ENCODE data around the gene FBXL7. TPM values are rescaled to one million over a fixed set of nuclear protein-coding genes. Genes with fewer than 3 reads are reported as not detected.

Gene FBXL7
- total and polyA plus RNA-seq, 2 experiments from 2014 or later, result 4.5 to 15.2 TPM

GRCh38 chr5:15880201-15880600 lies 380.2 kb downstream of the FBXL7 start:
- H3K4me2 ChIP-seq, result no peak overlapping the region
- H3K9me3 Mint-ChIP-seq, result peaks cover 4% of the 10 kb centered on the region; the same call in 2 of the 3 replicates
- no peak overlapping the region for H2AFZ ChIP-seq
- H3F3A ChIP-seq (replicated peaks; ENCODE audit: low read depth), result no peaks in the 10 kb centered on the region
- no peaks in the 10 kb centered on the region for H4K20me1 ChIP-seq (replicated peaks; ENCODE audit: insufficient read depth)
- no peak overlapping the region for H3K27ac ChIP-seq (ENCODE audit: low read depth)
- TF ChIP-seq ZNF462 (CRISPR knock-in tag; IDR thresholded peaks at IDR 0.05) (no peak), CTCF (conservative IDR thresholded peaks at IDR 0.05; ENCODE audit: low read depth in 2 of 2) (no peak), ZNF114 (CRISPR knock-in tag; IDR thresholded peaks at IDR 0.05) (no peak), NANOG (IDR thresholded peaks at IDR 0.05; ENCODE audit: borderline replicate concordance) (no peak), STAT1 (IDR thresholded peaks at IDR 0.05; ENCODE audit: unreplicated experiment) (no peak), POLR2AphosphoS5 (IDR thresholded peaks at IDR 0.05; ENCODE audit: low read depth) (no peak), ZNF331 (CRISPR knock-in tag; IDR thresholded peaks at IDR 0.05; ENCODE audit: low read depth) (no peak), JUNB (IDR thresholded peaks at IDR 0.05; ENCODE audit: unreplicated experiment) (no peak), EZH2phosphoT487 (IDR thresholded peaks at IDR 0.05; ENCODE audit: unreplicated experiment) (no peak), CREB1 (CRISPR knock-in tag; IDR thresholded peaks at IDR 0.05; ENCODE audit: low read depth) (no peak), EZH2 (IDR thresholded peaks at IDR 0.05; ENCODE audit: low read depth, unreplicated experiment) (no peak)
- TF ChIP-seq, protein P1, sequence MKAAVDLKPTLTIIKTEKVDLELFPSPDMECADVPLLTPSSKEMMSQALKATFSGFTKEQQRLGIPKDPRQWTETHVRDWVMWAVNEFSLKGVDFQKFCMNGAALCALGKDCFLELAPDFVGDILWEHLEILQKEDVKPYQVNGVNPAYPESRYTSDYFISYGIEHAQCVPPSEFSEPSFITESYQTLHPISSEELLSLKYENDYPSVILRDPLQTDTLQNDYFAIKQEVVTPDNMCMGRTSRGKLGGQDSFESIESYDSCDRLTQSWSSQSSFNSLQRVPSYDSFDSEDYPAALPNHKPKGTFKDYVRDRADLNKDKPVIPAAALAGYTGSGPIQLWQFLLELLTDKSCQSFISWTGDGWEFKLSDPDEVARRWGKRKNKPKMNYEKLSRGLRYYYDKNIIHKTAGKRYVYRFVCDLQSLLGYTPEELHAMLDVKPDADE (IDR thresholded peaks at IDR 0.05), result no peak
- TF ChIP-seq, protein P2, sequence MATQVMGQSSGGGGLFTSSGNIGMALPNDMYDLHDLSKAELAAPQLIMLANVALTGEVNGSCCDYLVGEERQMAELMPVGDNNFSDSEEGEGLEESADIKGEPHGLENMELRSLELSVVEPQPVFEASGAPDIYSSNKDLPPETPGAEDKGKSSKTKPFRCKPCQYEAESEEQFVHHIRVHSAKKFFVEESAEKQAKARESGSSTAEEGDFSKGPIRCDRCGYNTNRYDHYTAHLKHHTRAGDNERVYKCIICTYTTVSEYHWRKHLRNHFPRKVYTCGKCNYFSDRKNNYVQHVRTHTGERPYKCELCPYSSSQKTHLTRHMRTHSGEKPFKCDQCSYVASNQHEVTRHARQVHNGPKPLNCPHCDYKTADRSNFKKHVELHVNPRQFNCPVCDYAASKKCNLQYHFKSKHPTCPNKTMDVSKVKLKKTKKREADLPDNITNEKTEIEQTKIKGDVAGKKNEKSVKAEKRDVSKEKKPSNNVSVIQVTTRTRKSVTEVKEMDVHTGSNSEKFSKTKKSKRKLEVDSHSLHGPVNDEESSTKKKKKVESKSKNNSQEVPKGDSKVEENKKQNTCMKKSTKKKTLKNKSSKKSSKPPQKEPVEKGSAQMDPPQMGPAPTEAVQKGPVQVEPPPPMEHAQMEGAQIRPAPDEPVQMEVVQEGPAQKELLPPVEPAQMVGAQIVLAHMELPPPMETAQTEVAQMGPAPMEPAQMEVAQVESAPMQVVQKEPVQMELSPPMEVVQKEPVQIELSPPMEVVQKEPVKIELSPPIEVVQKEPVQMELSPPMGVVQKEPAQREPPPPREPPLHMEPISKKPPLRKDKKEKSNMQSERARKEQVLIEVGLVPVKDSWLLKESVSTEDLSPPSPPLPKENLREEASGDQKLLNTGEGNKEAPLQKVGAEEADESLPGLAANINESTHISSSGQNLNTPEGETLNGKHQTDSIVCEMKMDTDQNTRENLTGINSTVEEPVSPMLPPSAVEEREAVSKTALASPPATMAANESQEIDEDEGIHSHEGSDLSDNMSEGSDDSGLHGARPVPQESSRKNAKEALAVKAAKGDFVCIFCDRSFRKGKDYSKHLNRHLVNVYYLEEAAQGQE (IDR thresholded peaks at IDR 0.05; ENCODE audit: unreplicated experiment), result no peak
- DNase-seq (ENCODE audit: low spot score) (no peak), ATAC-seq (no peak)
- H3K4me3 ChIP-seq, result no peak overlapping the region
- peaks cover 2% of the 10 kb centered on the region for H3K27me3 Mint-ChIP-seq (ENCODE audit: insufficient read depth, low read depth, poor library complexity)
- peaks cover 11% of the 10 kb centered on the region; the same call in 1 of the 2 replicates for H3K4me1 ChIP-seq (ENCODE audit: insufficient read depth)
- H3K27ac Mint-ChIP-seq, result no peak overlapping the region
- peaks cover 9% of the 10 kb centered on the region for H3K9me2 ChIP-seq (ENCODE audit: insufficient read depth)
- H3K27me3 ChIP-seq (ENCODE audit: insufficient read depth), result no peaks in the 10 kb centered on the region
- H3K4me3 Mint-ChIP-seq, result no peak overlapping the region
- peaks cover 4% of the 10 kb centered on the region; the same call in 1 of the 3 replicates for H3K36me3 Mint-ChIP-seq (ENCODE audit: low read depth)
- H3K79me2 ChIP-seq (replicated peaks; ENCODE audit: insufficient read depth), result no peaks in the 10 kb centered on the region
- H3K4me1 Mint-ChIP-seq, result peaks cover 8% of the 10 kb centered on the region; the same call in 1 of the 3 replicates
- no peaks in the 10 kb centered on the region for H3K36me3 ChIP-seq (ENCODE audit: insufficient read depth)
